Type B pancreatic cell (in vitro differentiated cells): ENCODE data around the gene CCNC. TPM values are rescaled to one million over a fixed set of nuclear protein-coding genes. Genes with fewer than 3 reads are reported as not detected.

Source experiments
- DNase-seq: peaks from one replicate; pipeline ENCODE4 v3.0.0; 2021; ENCODE audit warnings: mixed read lengths; ENCODE audit not compliant: unreplicated experiment; ENCODE audit errors: extremely low spot score
- H3K27ac Mint-ChIP-seq: 2 replicates; pipeline ENCODE4 v1.8.0; 2021; ENCODE audit warnings: mild to moderate bottlenecking, mixed read lengths
- H3K27me3 Mint-ChIP-seq: 2 replicates; pipeline ENCODE4 v1.8.0; 2021; ENCODE audit warnings: mixed read lengths
- H3K36me3 Mint-ChIP-seq: 2 replicates; pipeline ENCODE4 v1.8.0; 2021; ENCODE audit warnings: mixed read lengths
- H3K4me1 Mint-ChIP-seq: one replicate; pipeline ENCODE4 v1.8.0; 2021; ENCODE audit warnings: mixed read lengths; ENCODE audit not compliant: unreplicated experiment
- H3K4me3 Mint-ChIP-seq: 2 replicates; pipeline ENCODE4 v1.8.0; 2021; ENCODE audit warnings: mild to moderate bottlenecking, mixed read lengths
- H3K9me3 Mint-ChIP-seq: 2 replicates; pipeline ENCODE4 v1.8.0; 2021; ENCODE audit warnings: mixed read lengths
- total RNA-seq: library from RNA; stranded (reverse); gene quantifications from 2 replicates; pipeline ENCODE4 v1.2.1, GENCODE V29; 2021; ENCODE audit warnings: low replicate concordance
- TF ChIP-seq, protein P1 (sequence below): fragments of 200-600 bp; sonication (generic); conservative IDR thresholded peaks from 2 replicates; pipeline ENCODE4 v1.5.0; 2021; ENCODE audit warnings: antibody characterized with exemption, mild to moderate bottlenecking

CCNC gene
- total RNA-seq, 1 donor from 2014 or later = 52.0 TPM

- Mint-ChIP-seq H3K27ac (no peak overlapping the region), H3K27me3 (no peaks in the 10 kb centered on the region), H3K4me1 (no peaks in the 10 kb centered on the region), H3K9me3 (no peaks in the 10 kb centered on the region), H3K4me3 (no peak overlapping the region), H3K36me3 (peaks cover 8% of the 10 kb centered on the region)
- DNase-seq = no peak
- TF ChIP-seq, protein P1, sequence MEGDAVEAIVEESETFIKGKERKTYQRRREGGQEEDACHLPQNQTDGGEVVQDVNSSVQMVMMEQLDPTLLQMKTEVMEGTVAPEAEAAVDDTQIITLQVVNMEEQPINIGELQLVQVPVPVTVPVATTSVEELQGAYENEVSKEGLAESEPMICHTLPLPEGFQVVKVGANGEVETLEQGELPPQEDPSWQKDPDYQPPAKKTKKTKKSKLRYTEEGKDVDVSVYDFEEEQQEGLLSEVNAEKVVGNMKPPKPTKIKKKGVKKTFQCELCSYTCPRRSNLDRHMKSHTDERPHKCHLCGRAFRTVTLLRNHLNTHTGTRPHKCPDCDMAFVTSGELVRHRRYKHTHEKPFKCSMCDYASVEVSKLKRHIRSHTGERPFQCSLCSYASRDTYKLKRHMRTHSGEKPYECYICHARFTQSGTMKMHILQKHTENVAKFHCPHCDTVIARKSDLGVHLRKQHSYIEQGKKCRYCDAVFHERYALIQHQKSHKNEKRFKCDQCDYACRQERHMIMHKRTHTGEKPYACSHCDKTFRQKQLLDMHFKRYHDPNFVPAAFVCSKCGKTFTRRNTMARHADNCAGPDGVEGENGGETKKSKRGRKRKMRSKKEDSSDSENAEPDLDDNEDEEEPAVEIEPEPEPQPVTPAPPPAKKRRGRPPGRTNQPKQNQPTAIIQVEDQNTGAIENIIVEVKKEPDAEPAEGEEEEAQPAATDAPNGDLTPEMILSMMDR = no peak
These were observed 66.7 kb downstream of the CCNC start for GRCh38 chr6:99501762-99502161.

GRCh38 chr6:99498421-99498820 is 70.0 kb downstream of the CCNC start:
- no peak overlapping the region for H3K27ac Mint-ChIP-seq
- TF ChIP-seq, protein P1 = no peak
- H3K36me3 Mint-ChIP-seq = peaks cover 4% of the 10 kb centered on the region
- no peaks in the 10 kb centered on the region for H3K9me3 Mint-ChIP-seq
- H3K27me3 Mint-ChIP-seq = no peaks in the 10 kb centered on the region
- no peaks in the 10 kb centered on the region for H3K4me1 Mint-ChIP-seq
- DNase-seq = no peak
- H3K4me3 Mint-ChIP-seq = no peak overlapping the region

- Mint-ChIP-seq H3K9me3 (no peaks in the 10 kb centered on the region), H3K27me3 (no peaks in the 10 kb centered on the region), H3K4me1 (no peaks in the 10 kb centered on the region), H3K4me3 (no peak overlapping the region), H3K36me3 (no peaks in the 10 kb centered on the region), H3K27ac (no peak overlapping the region)
- DNase-seq = no peak
- TF ChIP-seq, protein P1 = no peak
These were observed 73.0 kb downstream of the CCNC start for GRCh38 chr6:99495466-99495865.

Other genes with a start within 250 kb of the CCNC start
- 11.3 and 12.5 TPM in 2 replicates for gene FAXC, start 219.0 kb downstream of the CCNC start, total RNA-seq
- gene COQ3, start 174.5 kb downstream of the CCNC start, total RNA-seq = 7.3 and 7.5 TPM in 2 replicates
- 86.7 and 151 TPM in 2 replicates for gene PNISR, start 143.4 kb downstream of the CCNC start, total RNA-seq
- gene USP45, start 53.2 kb downstream of the CCNC start, total RNA-seq = 12.7 and 14.2 TPM in 2 replicates
- not detected in 2 replicates for gene PRDM13, start 38.2 kb upstream of the CCNC start, total RNA-seq